Mammary epithelial cell (primary cell): ENCODE results near the gene ZBTB2.

Source experiments
- EZH2 ChIP-seq: IDR thresholded peaks from 2 replicates; pipeline ENCODE4 v1.6.1; 2012; ENCODE audit warnings: low read length, inconsistent platforms, borderline replicate concordance
- TF ChIP-seq, protein P1 (sequence below), 2 donors: IDR thresholded peaks in 1 of 2; conservative IDR thresholded peaks in 1 of 2; 2 replicates each; pipeline ENCODE4 v1.5.1; 2011 to 2012; ENCODE audit warnings: inconsistent platforms in 2 of 2, low read length in 2 of 2, mild to moderate bottlenecking in 2 of 2, control low read depth in 1 of 2, low read depth in 1 of 2; ENCODE audit not compliant: insufficient read depth in 1 of 2; ENCODE audit errors: extremely low read depth in 1 of 2

DNA sequence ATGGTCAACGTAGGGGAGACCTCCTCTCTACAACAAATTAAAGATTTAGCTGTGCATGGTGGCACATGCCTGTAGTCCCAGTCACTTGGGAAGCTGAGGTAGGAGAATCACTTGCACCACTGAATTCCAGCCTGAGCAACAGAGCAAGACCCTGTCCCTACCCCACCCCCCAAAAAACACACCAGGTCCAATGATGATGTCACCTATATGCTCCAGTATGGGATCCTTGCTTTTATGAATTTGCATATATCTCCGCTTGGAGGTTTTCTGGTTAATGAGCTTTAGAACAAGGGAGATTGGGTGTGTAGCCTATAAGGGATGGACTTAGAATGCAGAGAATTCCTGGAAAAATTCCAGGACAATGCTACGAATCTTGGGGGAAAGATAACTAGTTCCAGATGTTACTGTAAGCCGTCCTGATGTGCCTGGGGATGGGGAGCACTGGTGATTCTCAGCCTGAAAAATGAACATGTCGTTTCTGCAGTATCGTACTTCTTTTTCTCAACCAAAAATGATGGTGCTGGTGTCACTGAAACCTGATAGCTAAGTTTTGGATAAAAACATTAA lies 61.1 kb downstream of the ZBTB2 start:
- TF ChIP-seq, protein P1, sequence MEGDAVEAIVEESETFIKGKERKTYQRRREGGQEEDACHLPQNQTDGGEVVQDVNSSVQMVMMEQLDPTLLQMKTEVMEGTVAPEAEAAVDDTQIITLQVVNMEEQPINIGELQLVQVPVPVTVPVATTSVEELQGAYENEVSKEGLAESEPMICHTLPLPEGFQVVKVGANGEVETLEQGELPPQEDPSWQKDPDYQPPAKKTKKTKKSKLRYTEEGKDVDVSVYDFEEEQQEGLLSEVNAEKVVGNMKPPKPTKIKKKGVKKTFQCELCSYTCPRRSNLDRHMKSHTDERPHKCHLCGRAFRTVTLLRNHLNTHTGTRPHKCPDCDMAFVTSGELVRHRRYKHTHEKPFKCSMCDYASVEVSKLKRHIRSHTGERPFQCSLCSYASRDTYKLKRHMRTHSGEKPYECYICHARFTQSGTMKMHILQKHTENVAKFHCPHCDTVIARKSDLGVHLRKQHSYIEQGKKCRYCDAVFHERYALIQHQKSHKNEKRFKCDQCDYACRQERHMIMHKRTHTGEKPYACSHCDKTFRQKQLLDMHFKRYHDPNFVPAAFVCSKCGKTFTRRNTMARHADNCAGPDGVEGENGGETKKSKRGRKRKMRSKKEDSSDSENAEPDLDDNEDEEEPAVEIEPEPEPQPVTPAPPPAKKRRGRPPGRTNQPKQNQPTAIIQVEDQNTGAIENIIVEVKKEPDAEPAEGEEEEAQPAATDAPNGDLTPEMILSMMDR (conservative IDR thresholded peaks at IDR 0.05 in 1 of 2, IDR thresholded peaks at IDR 0.05 in 1 of 2; ENCODE audit: extremely low read depth in 1 of 2, insufficient read depth in 1 of 2, low read depth in 1 of 2, low read length in 2 of 2), result no peak
- TF ChIP-seq EZH2, result no peak
